Subcutaneous adipose tissue (tissue), 4 donors: ENCODE data around the gene GPR61. TPM values are rescaled to one million over a fixed set of nuclear protein-coding genes. Genes with fewer than 3 reads are reported as not detected.

Experiments
- total RNA-seq, 4 donors: library from RNA; depleted of rRNA; stranded (reverse); fragments of >200 nt; gene quantifications; one replicate each; pipeline ENCODE4 v1.1.0, GENCODE V29; 2016
- TF ChIP-seq, protein P1 (sequence below): fragments of 450-650 bp; IDR thresholded peaks from one replicate; pipeline ENCODE4 v1.5.1; 2016; ENCODE audit warnings: low read depth, mild to moderate bottlenecking, control low read depth, antibody characterized with exemption, moderate library complexity

Gene GPR61, protein sequence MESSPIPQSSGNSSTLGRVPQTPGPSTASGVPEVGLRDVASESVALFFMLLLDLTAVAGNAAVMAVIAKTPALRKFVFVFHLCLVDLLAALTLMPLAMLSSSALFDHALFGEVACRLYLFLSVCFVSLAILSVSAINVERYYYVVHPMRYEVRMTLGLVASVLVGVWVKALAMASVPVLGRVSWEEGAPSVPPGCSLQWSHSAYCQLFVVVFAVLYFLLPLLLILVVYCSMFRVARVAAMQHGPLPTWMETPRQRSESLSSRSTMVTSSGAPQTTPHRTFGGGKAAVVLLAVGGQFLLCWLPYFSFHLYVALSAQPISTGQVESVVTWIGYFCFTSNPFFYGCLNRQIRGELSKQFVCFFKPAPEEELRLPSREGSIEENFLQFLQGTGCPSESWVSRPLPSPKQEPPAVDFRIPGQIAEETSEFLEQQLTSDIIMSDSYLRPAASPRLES
- not detected for total RNA-seq

DNA sequence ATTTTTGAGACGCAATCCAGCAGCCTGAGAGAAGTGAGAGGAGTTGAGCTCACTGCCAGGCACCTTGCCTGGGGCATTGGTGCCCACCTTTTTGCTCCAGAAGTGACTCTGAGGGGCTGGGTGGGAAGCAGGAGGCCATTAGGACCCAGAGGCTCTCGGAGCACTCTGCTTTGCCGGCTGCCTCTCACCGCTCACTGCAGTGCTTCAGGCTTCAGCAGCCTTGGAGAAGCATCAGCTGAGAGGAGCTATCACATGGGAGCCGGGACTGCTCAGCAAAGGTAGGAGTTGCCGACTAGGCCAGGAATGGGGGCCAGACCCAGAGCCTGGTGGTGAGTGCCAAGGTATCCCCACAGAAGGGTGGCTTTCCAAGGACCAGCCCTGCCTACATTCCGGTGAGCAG is at the start of gene GPR61:
Gene GPR61 (plus strand): TSS at position 197 of the 400 bp plus-strand sequence. CDS start 3,151 bp downstream, outside the sequence.
- TF ChIP-seq, protein P1, sequence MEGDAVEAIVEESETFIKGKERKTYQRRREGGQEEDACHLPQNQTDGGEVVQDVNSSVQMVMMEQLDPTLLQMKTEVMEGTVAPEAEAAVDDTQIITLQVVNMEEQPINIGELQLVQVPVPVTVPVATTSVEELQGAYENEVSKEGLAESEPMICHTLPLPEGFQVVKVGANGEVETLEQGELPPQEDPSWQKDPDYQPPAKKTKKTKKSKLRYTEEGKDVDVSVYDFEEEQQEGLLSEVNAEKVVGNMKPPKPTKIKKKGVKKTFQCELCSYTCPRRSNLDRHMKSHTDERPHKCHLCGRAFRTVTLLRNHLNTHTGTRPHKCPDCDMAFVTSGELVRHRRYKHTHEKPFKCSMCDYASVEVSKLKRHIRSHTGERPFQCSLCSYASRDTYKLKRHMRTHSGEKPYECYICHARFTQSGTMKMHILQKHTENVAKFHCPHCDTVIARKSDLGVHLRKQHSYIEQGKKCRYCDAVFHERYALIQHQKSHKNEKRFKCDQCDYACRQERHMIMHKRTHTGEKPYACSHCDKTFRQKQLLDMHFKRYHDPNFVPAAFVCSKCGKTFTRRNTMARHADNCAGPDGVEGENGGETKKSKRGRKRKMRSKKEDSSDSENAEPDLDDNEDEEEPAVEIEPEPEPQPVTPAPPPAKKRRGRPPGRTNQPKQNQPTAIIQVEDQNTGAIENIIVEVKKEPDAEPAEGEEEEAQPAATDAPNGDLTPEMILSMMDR, result no peak

DNA sequence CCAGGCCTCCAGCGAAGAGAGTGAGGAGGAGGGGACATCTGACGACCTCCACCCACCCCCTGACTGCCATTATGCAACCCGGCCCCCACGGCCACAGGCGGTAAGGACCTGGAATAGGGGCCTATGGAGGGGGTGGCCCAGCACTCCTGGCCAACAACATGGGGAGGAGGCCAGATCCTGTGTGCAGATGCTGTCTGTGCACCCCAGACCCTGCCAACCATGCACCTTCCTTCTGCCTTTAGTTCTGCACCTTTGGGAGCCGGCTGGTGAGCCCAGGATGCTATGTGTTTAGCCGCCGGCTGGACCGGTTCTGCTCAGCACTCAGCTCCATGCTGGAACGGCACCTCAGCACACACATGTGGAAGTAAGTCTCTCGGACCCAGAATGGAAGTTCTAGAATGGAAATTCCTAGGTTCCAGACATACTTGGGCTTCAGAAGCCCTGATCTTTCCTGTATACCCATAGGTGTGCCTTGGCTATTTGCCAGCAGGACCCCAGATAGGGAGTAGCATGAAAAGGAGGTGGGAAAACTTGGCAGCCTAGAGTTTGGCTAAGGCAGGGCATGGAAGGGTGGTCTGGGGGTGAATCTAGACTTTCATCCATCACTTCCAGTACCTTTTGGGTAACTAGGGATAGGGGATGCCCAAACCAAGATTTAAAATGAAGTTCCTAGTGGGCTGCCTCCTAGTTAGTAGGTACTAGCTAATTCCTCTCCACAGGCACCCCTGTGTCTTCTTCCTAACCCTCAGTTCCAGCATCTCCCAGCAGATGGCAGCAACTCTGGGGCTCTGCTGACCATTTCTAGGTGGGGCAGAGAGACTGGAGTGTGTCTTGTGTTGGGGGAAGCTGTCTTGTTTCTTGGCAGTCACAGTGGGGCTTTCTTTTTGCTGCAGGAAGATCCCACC is 49.4 kb upstream of the GPR61 start:
- TF ChIP-seq, protein P1, result no peak

DNA sequence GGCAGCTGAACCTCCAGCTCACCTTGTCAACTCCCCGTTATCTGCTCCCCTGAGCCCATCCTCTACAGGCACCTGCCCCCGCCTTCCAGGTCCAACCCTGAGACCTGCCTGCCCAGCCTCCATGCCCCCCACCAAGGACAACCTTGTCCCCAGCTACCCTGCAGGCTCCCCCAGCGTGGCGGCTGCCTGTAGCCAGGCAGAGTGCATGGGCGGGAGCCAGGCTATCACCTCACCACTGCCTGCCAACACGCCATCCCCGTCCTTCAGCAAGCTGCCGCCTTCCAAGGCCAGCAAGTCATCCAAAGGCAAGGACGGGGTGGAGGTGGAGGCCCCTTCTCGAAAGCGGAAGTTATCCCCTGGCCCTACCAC is 48.8 kb upstream of the GPR61 start:
- TF ChIP-seq, protein P1, result no peak

DNA sequence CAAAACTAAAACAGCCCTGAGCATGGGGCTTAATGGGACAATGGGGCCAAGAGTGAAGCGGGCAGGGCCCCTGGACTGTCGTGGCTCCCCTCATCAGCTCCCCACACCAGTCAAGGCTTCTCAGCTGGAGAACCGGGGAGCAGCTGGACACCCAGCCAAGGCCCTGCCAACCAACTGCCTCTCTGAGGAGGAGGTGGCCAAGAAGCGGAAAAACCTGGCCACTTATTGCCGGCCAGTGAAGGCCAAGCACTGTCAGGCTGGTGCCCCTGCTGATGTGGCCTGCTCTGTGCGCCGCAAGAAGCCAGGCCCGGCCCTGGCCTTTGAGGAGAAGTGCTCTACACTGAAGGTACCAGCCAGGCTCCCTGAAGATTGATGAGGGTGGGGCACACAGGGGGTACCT is 48.3 kb upstream of the GPR61 start:
- TF ChIP-seq, protein P1, result no peak

DNA sequence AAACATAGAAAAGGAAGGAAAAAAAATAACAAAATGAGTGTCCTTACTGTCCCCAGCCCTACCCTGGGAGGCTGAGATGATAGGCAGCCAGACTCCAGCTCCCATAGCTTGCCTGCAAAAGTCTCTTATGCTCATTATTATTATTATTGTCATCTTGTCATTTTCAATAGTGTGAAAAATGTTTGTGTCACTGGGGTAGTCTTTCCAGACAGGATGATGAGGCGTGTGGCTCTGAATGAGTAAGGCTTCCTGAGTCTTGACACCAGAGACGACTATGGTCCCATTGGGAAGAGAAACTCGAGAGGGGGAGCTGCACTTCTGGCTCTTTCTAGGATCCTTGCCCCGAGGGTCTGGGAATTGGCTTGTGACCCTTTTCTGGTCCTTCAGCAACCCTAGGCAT is 46.9 kb upstream of the GPR61 start:
- TF ChIP-seq, protein P1, result no peak

DNA sequence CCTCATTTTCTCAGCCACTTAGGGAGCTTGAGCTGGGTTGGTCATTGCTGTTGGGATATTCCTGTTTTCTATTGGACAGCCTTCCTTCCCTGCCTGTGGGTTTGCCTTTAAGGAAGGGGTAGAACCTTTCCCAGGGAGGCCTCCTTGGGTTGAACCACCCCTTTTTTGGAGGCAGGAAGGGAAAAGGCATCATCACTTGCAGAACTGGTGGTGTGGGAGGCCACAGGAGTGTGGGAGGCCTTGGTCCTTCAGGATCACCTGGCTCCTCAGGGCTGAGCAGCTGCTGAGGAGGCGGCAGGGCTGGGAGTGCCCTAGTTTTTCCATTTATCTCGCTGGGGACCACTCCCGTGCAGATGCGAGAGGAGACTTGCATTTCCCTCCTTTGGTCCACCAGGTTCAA is 46.4 kb upstream of the GPR61 start:
- TF ChIP-seq, protein P1, result no peak
